ENCODE results near the gene SERPINA10. TPM values are rescaled to one million over a fixed set of nuclear protein-coding genes. Genes with fewer than 3 reads are reported as not detected.

SERPINA10 gene
- total RNA-seq, 1 experiment from 2014 or later, result 0.04 TPM

DNA sequence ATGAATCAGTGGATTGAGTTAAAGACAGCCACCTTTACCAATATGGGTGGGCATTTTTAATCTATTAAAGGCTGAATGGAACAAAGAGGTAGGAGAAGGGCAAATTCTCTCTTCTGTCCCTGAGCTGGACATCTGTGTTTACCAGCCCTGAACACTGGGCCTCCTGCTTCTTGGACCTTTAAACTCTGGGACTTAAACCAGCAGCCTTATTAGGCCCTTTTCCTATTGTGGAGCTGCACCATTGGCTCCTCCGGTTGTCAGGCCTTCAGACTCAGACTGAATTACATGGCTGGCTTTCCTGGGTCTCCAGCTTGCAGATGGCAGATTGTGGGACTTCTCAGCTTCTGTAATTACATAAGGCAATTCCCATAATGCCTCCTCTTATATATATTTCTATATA is 23.6 kb upstream of the SERPINA10 start:
- Mint-ChIP-seq H3K4me3 (no peak overlapping the region), H3K36me3 (no peaks in the 10 kb centered on the region), H3K4me1 (0 out of 2 replicates have a peak, but pooled peaks cover 2% of the 10 kb centered on the region), H3K9me3 (no peaks in the 10 kb centered on the region), H3K27ac (no peak overlapping the region), H3K27me3 (ENCODE audit: low read depth) (no peaks in the 10 kb centered on the region)
- POLR2A ChIA-PET, result no interaction called here
- ATAC-seq (no peak), DNase-seq (ENCODE audit: low spot score) (no peak)
- TF ChIP-seq PRRX2 (CRISPR knock-in tag; IDR thresholded peaks at IDR 0.05), result no peak
- TF ChIP-seq NR2C2 (CRISPR knock-in tag; IDR thresholded peaks at IDR 0.05), result no peak
- no peak for TF ChIP-seq ZNF138 (CRISPR knock-in tag; conservative IDR thresholded peaks at IDR 0.05)
- TF ChIP-seq IRF2 (CRISPR knock-in tag; IDR thresholded peaks at IDR 0.05; ENCODE audit: borderline replicate concordance, low read depth), result no peak
- TF ChIP-seq GTF2I (CRISPR knock-in tag; conservative IDR thresholded peaks at IDR 0.05), result no peak
- TF ChIP-seq, protein P1, sequence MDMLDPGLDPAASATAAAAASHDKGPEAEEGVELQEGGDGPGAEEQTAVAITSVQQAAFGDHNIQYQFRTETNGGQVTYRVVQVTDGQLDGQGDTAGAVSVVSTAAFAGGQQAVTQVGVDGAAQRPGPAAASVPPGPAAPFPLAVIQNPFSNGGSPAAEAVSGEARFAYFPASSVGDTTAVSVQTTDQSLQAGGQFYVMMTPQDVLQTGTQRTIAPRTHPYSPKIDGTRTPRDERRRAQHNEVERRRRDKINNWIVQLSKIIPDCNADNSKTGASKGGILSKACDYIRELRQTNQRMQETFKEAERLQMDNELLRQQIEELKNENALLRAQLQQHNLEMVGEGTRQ (CRISPR knock-in tag; IDR thresholded peaks at IDR 0.05), result no peak
- TF ChIP-seq, protein P2, sequence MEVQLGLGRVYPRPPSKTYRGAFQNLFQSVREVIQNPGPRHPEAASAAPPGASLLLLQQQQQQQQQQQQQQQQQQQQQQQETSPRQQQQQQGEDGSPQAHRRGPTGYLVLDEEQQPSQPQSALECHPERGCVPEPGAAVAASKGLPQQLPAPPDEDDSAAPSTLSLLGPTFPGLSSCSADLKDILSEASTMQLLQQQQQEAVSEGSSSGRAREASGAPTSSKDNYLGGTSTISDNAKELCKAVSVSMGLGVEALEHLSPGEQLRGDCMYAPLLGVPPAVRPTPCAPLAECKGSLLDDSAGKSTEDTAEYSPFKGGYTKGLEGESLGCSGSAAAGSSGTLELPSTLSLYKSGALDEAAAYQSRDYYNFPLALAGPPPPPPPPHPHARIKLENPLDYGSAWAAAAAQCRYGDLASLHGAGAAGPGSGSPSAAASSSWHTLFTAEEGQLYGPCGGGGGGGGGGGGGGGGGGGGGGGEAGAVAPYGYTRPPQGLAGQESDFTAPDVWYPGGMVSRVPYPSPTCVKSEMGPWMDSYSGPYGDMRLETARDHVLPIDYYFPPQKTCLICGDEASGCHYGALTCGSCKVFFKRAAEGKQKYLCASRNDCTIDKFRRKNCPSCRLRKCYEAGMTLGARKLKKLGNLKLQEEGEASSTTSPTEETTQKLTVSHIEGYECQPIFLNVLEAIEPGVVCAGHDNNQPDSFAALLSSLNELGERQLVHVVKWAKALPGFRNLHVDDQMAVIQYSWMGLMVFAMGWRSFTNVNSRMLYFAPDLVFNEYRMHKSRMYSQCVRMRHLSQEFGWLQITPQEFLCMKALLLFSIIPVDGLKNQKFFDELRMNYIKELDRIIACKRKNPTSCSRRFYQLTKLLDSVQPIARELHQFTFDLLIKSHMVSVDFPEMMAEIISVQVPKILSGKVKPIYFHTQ (CRISPR knock-in tag; IDR thresholded peaks at IDR 0.05), result no peak
- no peak for TF ChIP-seq OVOL2 (CRISPR knock-in tag; IDR thresholded peaks at IDR 0.05; ENCODE audit: borderline replicate concordance)
- TF ChIP-seq FOXJ3 (CRISPR knock-in tag; IDR thresholded peaks at IDR 0.05; ENCODE audit: borderline replicate concordance), result no peak
- no peak for TF ChIP-seq CREB1 (CRISPR knock-in tag; IDR thresholded peaks at IDR 0.05)
- TF ChIP-seq, protein P3, sequence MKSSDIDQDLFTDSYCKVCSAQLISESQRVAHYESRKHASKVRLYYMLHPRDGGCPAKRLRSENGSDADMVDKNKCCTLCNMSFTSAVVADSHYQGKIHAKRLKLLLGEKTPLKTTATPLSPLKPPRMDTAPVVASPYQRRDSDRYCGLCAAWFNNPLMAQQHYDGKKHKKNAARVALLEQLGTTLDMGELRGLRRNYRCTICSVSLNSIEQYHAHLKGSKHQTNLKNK (CRISPR knock-in tag; IDR thresholded peaks at IDR 0.05), result no peak
- TF ChIP-seq, protein P4, sequence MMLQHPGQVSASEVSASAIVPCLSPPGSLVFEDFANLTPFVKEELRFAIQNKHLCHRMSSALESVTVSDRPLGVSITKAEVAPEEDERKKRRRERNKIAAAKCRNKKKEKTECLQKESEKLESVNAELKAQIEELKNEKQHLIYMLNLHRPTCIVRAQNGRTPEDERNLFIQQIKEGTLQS (CRISPR knock-in tag; conservative IDR thresholded peaks at IDR 0.05), result no peak
- TF ChIP-seq, protein P5, sequence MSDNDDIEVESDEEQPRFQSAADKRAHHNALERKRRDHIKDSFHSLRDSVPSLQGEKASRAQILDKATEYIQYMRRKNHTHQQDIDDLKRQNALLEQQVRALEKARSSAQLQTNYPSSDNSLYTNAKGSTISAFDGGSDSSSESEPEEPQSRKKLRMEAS (CRISPR knock-in tag; IDR thresholded peaks at IDR 0.05), result no peak
- CTCF ChIA-PET, result interaction anchor here (1.0 kb wide), 2 partner anchors 10 to 280 kb away, joined by 3 to 5 read pairs; no protein-coding TSS in a partner anchor

DNA sequence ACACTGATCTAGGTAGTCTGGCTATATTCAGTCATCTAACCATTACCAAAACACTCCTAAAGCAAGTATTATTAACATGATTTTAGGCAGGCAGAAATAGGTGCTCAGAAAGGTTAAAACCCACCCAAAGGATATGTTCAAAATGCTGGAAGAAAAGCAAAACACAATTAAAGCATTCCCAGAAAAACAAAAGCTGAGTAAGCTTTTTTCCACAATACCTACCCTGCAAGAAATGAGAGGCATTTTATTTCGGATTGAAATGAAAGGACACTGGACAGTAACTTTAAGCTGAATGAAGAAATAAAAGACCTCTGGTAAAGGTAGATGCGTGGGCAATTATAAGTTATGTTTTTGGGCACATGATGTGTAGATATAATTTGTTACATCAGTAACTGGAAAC is 21.8 kb upstream of the SERPINA10 start:
- ATAC-seq, result no peak
- Mint-ChIP-seq H3K4me3 (no peak overlapping the region), H3K4me1 (0 out of 2 replicates have a peak, but pooled peaks cover 2% of the 10 kb centered on the region), H3K36me3 (no peaks in the 10 kb centered on the region), H3K27ac (no peak overlapping the region), H3K27me3 (ENCODE audit: low read depth) (no peaks in the 10 kb centered on the region), H3K9me3 (no peaks in the 10 kb centered on the region)
- DNase-seq (ENCODE audit: low spot score), result no peak
- TF ChIP-seq, protein P6, sequence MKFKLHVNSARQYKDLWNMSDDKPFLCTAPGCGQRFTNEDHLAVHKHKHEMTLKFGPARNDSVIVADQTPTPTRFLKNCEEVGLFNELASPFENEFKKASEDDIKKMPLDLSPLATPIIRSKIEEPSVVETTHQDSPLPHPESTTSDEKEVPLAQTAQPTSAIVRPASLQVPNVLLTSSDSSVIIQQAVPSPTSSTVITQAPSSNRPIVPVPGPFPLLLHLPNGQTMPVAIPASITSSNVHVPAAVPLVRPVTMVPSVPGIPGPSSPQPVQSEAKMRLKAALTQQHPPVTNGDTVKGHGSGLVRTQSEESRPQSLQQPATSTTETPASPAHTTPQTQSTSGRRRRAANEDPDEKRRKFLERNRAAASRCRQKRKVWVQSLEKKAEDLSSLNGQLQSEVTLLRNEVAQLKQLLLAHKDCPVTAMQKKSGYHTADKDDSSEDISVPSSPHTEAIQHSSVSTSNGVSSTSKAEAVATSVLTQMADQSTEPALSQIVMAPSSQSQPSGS (CRISPR knock-in tag; IDR thresholded peaks at IDR 0.05; ENCODE audit: borderline replicate concordance, low read depth), result no peak
- TF ChIP-seq GABPB1 (CRISPR knock-in tag; IDR thresholded peaks at IDR 0.05) (no peak), RORB (CRISPR knock-in tag; IDR thresholded peaks at IDR 0.05) (no peak)
- TF ChIP-seq, protein P3 (CRISPR knock-in tag; IDR thresholded peaks at IDR 0.05), result no peak
- TF ChIP-seq, protein P1 (CRISPR knock-in tag; IDR thresholded peaks at IDR 0.05), result no peak
- ChIA-PET POLR2A (no interaction called here), CTCF (interaction anchor here (1.0 kb wide), 1 partner anchor 178 kb away, joined by 3 read pairs; no protein-coding TSS in a partner anchor)
